ENCODE results near the gene CYP1B1. TPM values are rescaled to one million over a fixed set of nuclear protein-coding genes. Genes with fewer than 3 reads are reported as not detected.

Gene CYP1B1
- total RNA-seq, 1 experiment from 2014 or later = 2.6 TPM

DNA sequence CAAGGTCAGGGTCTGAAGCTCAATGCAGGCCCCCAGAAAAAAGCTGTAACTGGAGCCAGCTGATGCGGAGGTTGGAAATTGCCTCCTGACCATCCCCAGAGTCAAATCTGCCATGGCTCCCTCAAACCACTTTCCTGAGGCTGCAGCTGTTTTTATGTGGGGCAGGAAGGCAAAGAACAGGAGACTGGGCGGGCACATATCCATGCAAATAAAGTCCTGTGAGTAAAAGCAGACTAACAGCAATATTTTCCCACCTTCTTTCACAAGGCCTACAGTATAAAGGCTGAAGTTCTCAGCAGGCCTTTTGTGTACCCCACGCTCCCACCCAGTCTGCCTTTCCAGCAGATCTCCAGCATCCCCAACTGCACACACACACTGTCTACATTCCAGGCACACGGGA, 47.1 kb downstream of the CYP1B1 start:
- Histone ChIP-seq H3K79me2 (ENCODE audit: insufficient read depth, low read length) (no peaks in the 10 kb centered on the region), H2AFZ (ENCODE audit: low read depth, low read length, poor library complexity, severe bottlenecking) (no peak overlapping the region), H3K4me1 (ENCODE audit: control insufficient read depth in 1 of 2, insufficient read depth in 2 of 2, low read length in 2 of 2) (no peaks in the 10 kb centered on the region), H3K9me3 (ENCODE audit: control insufficient read depth in 1 of 2, insufficient read depth in 1 of 2, low read depth in 1 of 2, low read length in 2 of 2) (no peaks in the 10 kb centered on the region), H3K4me3 (replicated peaks in 1 of 2; ENCODE audit: low read depth in 1 of 2, low read length in 2 of 2) (no peak overlapping the region), H3K9me2 (ENCODE audit: insufficient read depth) (no peaks in the 10 kb centered on the region), H4K20me1 (ENCODE audit: insufficient read depth) (no peaks in the 10 kb centered on the region), H3K4me2 (ENCODE audit: low read length) (no peak overlapping the region), H3K36me3 (ENCODE audit: control insufficient read depth in 1 of 2, insufficient read depth in 2 of 2, low read length in 2 of 2) (no peaks in the 10 kb centered on the region), H3K27me3 (ENCODE audit: insufficient read depth, low read length) (no peaks in the 10 kb centered on the region), H3K27ac (ENCODE audit: low read depth, low read length) (no peak overlapping the region), H3K9ac (ENCODE audit: low read length) (no peak overlapping the region)
- intact Hi-C loops (cut with micrococcal nuclease) = no loop called here
- BruUV-seq (replicated peaks) = no TSS peak
- ChIA-PET CTCF (no interaction called here), POLR2A (no interaction called here), RAD21 (ENCODE audit: low non-redundant PET in 1 of 2, low total read pairs in 2 of 2, uncharacterized antibody in 2 of 2, unreplicated experiment in 2 of 2) (no interaction called here)
- DNase-seq (ENCODE audit: low read depth, low spot score) (no peak), ATAC-seq (no peak)
- TF ChIP-seq SIN3A (IDR thresholded peaks at IDR 0.05; ENCODE audit: low read depth) (no peak), FOSL1 (IDR thresholded peaks at IDR 0.05; ENCODE audit: low read depth) (no peak), ZNF274 (IDR thresholded peaks at IDR 0.05; ENCODE audit: low read depth, low read length) (no peak), YY1 (IDR thresholded peaks at IDR 0.05; ENCODE audit: extremely low read depth, insufficient replicate concordance, low read depth, low read length) (no peak), SP1 (IDR thresholded peaks at IDR 0.05; ENCODE audit: low read depth) (no peak), POLR2AphosphoS5 (IDR thresholded peaks at IDR 0.05; ENCODE audit: low read depth, low read length) (no peak), SRF (IDR thresholded peaks at IDR 0.05; ENCODE audit: low read depth) (no peak), CEBPB (IDR thresholded peaks at IDR 0.05; ENCODE audit: low read depth) (no peak), TCF7L2 (IDR thresholded peaks at IDR 0.05; ENCODE audit: borderline replicate concordance, extremely low read depth, insufficient read depth, insufficient read length) (no peak), RAD21 (IDR thresholded peaks at IDR 0.05; ENCODE audit: low read depth) (no peak), CBX3 (IDR thresholded peaks at IDR 0.05; ENCODE audit: low read depth) (no peak), POLR2A (IDR thresholded peaks at IDR 0.05; ENCODE audit: borderline replicate concordance, extremely low read depth, insufficient read depth, insufficient read length) (no peak), EZH2 (IDR thresholded peaks at IDR 0.05) (no peak), EZH2phosphoT487 (IDR thresholded peaks at IDR 0.05; ENCODE audit: borderline replicate concordance) (no peak), ZFX (IDR thresholded peaks at IDR 0.05) (no peak), ELF1 (IDR thresholded peaks at IDR 0.05; ENCODE audit: borderline replicate concordance, low read depth) (no peak)
- TF ChIP-seq, protein P1, sequence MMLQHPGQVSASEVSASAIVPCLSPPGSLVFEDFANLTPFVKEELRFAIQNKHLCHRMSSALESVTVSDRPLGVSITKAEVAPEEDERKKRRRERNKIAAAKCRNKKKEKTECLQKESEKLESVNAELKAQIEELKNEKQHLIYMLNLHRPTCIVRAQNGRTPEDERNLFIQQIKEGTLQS (IDR thresholded peaks at IDR 0.05) = no peak
- TF ChIP-seq, protein P2, sequence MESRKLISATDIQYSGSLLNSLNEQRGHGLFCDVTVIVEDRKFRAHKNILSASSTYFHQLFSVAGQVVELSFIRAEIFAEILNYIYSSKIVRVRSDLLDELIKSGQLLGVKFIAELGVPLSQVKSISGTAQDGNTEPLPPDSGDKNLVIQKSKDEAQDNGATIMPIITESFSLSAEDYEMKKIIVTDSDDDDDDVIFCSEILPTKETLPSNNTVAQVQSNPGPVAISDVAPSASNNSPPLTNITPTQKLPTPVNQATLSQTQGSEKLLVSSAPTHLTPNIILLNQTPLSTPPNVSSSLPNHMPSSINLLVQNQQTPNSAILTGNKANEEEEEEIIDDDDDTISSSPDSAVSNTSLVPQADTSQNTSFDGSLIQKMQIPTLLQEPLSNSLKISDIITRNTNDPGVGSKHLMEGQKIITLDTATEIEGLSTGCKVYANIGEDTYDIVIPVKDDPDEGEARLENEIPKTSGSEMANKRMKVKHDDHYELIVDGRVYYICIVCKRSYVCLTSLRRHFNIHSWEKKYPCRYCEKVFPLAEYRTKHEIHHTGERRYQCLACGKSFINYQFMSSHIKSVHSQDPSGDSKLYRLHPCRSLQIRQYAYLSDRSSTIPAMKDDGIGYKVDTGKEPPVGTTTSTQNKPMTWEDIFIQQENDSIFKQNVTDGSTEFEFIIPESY (IDR thresholded peaks at IDR 0.05; ENCODE audit: extremely low read depth, insufficient replicate concordance, low read length) = no peak
- TF ChIP-seq, protein P3, sequence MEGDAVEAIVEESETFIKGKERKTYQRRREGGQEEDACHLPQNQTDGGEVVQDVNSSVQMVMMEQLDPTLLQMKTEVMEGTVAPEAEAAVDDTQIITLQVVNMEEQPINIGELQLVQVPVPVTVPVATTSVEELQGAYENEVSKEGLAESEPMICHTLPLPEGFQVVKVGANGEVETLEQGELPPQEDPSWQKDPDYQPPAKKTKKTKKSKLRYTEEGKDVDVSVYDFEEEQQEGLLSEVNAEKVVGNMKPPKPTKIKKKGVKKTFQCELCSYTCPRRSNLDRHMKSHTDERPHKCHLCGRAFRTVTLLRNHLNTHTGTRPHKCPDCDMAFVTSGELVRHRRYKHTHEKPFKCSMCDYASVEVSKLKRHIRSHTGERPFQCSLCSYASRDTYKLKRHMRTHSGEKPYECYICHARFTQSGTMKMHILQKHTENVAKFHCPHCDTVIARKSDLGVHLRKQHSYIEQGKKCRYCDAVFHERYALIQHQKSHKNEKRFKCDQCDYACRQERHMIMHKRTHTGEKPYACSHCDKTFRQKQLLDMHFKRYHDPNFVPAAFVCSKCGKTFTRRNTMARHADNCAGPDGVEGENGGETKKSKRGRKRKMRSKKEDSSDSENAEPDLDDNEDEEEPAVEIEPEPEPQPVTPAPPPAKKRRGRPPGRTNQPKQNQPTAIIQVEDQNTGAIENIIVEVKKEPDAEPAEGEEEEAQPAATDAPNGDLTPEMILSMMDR (IDR thresholded peaks at IDR 0.05 in 2 of 3, conservative IDR thresholded peaks at IDR 0.05 in 1 of 3; ENCODE audit: borderline replicate concordance in 1 of 3, insufficient read depth in 1 of 3, low read depth in 2 of 3, low read length in 2 of 3) = no peak
- TF ChIP-seq, protein P4, sequence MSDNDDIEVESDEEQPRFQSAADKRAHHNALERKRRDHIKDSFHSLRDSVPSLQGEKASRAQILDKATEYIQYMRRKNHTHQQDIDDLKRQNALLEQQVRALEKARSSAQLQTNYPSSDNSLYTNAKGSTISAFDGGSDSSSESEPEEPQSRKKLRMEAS (IDR thresholded peaks at IDR 0.05) = no peak
